PC-3 (cell line): ENCODE results near the gene CHI3L2.

Experiments
- CTCF ChIP-seq: fragments of 300-600 bp; sonication (generic); conservative IDR thresholded peaks from 2 replicates; pipeline ENCODE4 v1.5.1; 2017; ENCODE audit warnings: antibody characterized with exemption, low read depth, mild to moderate bottlenecking, low read length
- EZH2 ChIP-seq: fragments of 300-600 bp; sonication (generic); IDR thresholded peaks from one replicate; pipeline ENCODE4 v1.6.1; 2017; ENCODE audit warnings: antibody characterized with exemption, mild to moderate bottlenecking, low read length; ENCODE audit not compliant: unreplicated experiment
- EZH2phosphoT487 ChIP-seq: fragments of 300-600 bp; sonication (generic); IDR thresholded peaks from 2 replicates; pipeline ENCODE4 v1.6.1; 2018; ENCODE audit warnings: mild to moderate bottlenecking, antibody characterized with exemption, low read length, borderline replicate concordance

- no peak for TF ChIP-seq CTCF
- TF ChIP-seq EZH2, result no peak
- TF ChIP-seq EZH2phosphoT487, result no peak
These were observed 35.4 kb upstream of the CHI3L2 start for GRCh38 chr1:111192074-111192473.
